Upper lobe of right lung (tissue), 1 donor: Measurements from ENCODE around the gene NEK2. TPM values are rescaled to one million over a fixed set of nuclear protein-coding genes. Genes with fewer than 3 reads are reported as not detected.
"Not testable (repeated sequence)": the region's sequence is repeated elsewhere in the genome, so short reads cannot be mapped to it uniquely, and the experiment has no call there.

Experiments used
- ATAC-seq: fragments of 200-7000 bp; cut with Tn5 transposase; one replicate; pipeline ENCODE4 v1.9.1; 2020; ENCODE audit warnings: mild to moderate bottlenecking, moderate library complexity
- DNase-seq: peaks from one replicate; pipeline ENCODE4 v3.0.0-alpha.2; 2020
- H3K27ac ChIP-seq: fragments of 200-600 bp; one replicate; pipeline ENCODE4 v1.8.0; 2022
- H3K27me3 ChIP-seq: fragments of 200-600 bp; one replicate; pipeline ENCODE4 v1.8.0; 2022; ENCODE audit warnings: mild to moderate bottlenecking
- H3K36me3 ChIP-seq: fragments of 200-600 bp; one replicate; pipeline ENCODE4 v1.8.0; 2022
- H3K4me1 ChIP-seq: fragments of 200-600 bp; one replicate; pipeline ENCODE4 v1.8.0; 2022
- H3K4me3 ChIP-seq: fragments of 200-600 bp; one replicate; pipeline ENCODE4 v1.8.0; 2022; ENCODE audit warnings: mild to moderate bottlenecking
- H3K9me3 ChIP-seq: fragments of 200-600 bp; one replicate; pipeline ENCODE4 v1.8.0; 2022
- CTCF ChIP-seq: fragments of 200-600 bp; IDR thresholded peaks from one replicate; pipeline ENCODE4 v1.8.0; 2022; ENCODE audit warnings: antibody characterized with exemption
- intact Hi-C: fragments of 100-400 bp; cut with DNase I; formaldehyde crosslinking; loops from one replicate; pipeline ENCODE4 v1.11.0; 2022
- total RNA-seq: library from RNA; stranded (reverse); fragmentation: NEBNext Ultra II Directional; extraction: Animal tissue kit (Norgen Biotek cat#: 25700); gene quantifications from one replicate; pipeline ENCODE4 v1.2.1, GENCODE V29; 2021
- donor health status: DM: no; HTN: yes; CAD: no; lungs with severe emphysema.

The NEK2 gene
- total RNA-seq, 1 donor from 2014 or later: 0.35 TPM

- Histone ChIP-seq H3K4me1 (no peaks in the 10 kb centered on the region), H3K9me3 (no peaks in the 10 kb centered on the region), H3K27me3 (no peaks in the 10 kb centered on the region), H3K4me3 (no peak overlapping the region), H3K27ac (no peak overlapping the region), H3K36me3 (no peaks in the 10 kb centered on the region)
- intact Hi-C loops: no loop called here
- ATAC-seq (no peak), DNase-seq (no peak)
- TF ChIP-seq CTCF: no peak
These were observed 12.2 kb upstream of the NEK2 start for GRCh38 chr1:211687462-211688215.

GRCh38 chr1:211685823-211686222 lies 10.4 kb upstream of the NEK2 start:
- Histone ChIP-seq H3K36me3 (no peaks in the 10 kb centered on the region), H3K27me3 (no peaks in the 10 kb centered on the region), H3K4me1 (no peaks in the 10 kb centered on the region), H3K27ac (no peak overlapping the region), H3K9me3 (no peaks in the 10 kb centered on the region), H3K4me3 (no peak overlapping the region)
- no peak for TF ChIP-seq CTCF
- no peak for ATAC-seq
- no peak for DNase-seq
- intact Hi-C loops: no loop called here

GRCh38 chr1:211684791-211685190 lies 9.4 kb upstream of the NEK2 start:
- no peak for TF ChIP-seq CTCF
- intact Hi-C loops: no loop called here
- Histone ChIP-seq H3K9me3 (no peaks in the 10 kb centered on the region), H3K27me3 (no peaks in the 10 kb centered on the region), H3K36me3 (no peaks in the 10 kb centered on the region), H3K27ac (no peak overlapping the region), H3K4me3 (no peak overlapping the region), H3K4me1 (no peaks in the 10 kb centered on the region)
- no peak for ATAC-seq
- DNase-seq: no peak

- Histone ChIP-seq H3K36me3 (no peaks in the 10 kb centered on the region), H3K4me3 (no peak overlapping the region), H3K27me3 (no peaks in the 10 kb centered on the region), H3K27ac (no peak overlapping the region), H3K9me3 (no peaks in the 10 kb centered on the region), H3K4me1 (no peaks in the 10 kb centered on the region)
- ATAC-seq: no peak
- intact Hi-C loops: no loop called here
- no peak for TF ChIP-seq CTCF
- no peak for DNase-seq
These were observed 8.9 kb upstream of the NEK2 start for GRCh38 chr1:211684331-211684730.

- intact Hi-C loops: no loop called here
- Histone ChIP-seq H3K4me1 (no peaks in the 10 kb centered on the region), H3K4me3 (no peak overlapping the region), H3K27ac (no peak overlapping the region), H3K27me3 (no peaks in the 10 kb centered on the region), H3K9me3 (no peaks in the 10 kb centered on the region), H3K36me3 (no peaks in the 10 kb centered on the region)
- TF ChIP-seq CTCF: no peak
- DNase-seq (no peak), ATAC-seq (no peak)
These were observed 8.2 kb upstream of the NEK2 start for GRCh38 chr1:211683396-211684297.

GRCh38 chr1:211682186-211682585 lies 6.8 kb upstream of the NEK2 start:
- H3K36me3 ChIP-seq, H3K27ac ChIP-seq, H3K27me3 ChIP-seq, ATAC-seq, H3K4me3 ChIP-seq, H3K9me3 ChIP-seq, DNase-seq, intact Hi-C loops, H3K4me1 ChIP-seq: not testable (repeated sequence)
